H1 (cell line): Measurements from ENCODE around the gene BNIP1. TPM values are rescaled to one million over a fixed set of nuclear protein-coding genes. Genes with fewer than 3 reads are reported as not detected.
A peak's percentile ranks its signal among the peaks of the same experiment; 100 is the strongest.

ENCODE experiments used
- BRCA1 ChIP-seq: IDR thresholded peaks from 2 replicates; pipeline ENCODE4 v1.6.1; 2012; ENCODE audit warnings: low read depth, low read length, improper control_type of control experiment
- CEBPB ChIP-seq: IDR thresholded peaks from 2 replicates; pipeline ENCODE4 v1.6.1; 2012; ENCODE audit warnings: low read depth, low read length
- EGR1 ChIP-seq: IDR thresholded peaks from 2 replicates; pipeline ENCODE4 v1.6.1; 2011; ENCODE audit warnings: low read depth, low read length, borderline replicate concordance
- GTF2F1 ChIP-seq: IDR thresholded peaks from 2 replicates; pipeline ENCODE4 v1.6.1; 2012; ENCODE audit warnings: low read depth, low read length, improper control_type of control experiment, borderline replicate concordance
- HDAC2 ChIP-seq, 2 experiments: fragments of 300-600 bp in 1 of 2; sonication (generic) in 1 of 2; IDR thresholded peaks; 2 replicates each; pipeline ENCODE4 v1.6.1; 2011 to 2012; ENCODE audit warnings: low read depth in 2 of 2, low read length in 2 of 2, mild to moderate bottlenecking in 2 of 2, moderate library complexity in 2 of 2, borderline replicate concordance in 1 of 2, inconsistent platforms in 1 of 2
- HDAC6 ChIP-seq: IDR thresholded peaks from one replicate; pipeline ENCODE4 v1.7.1; 2012; ENCODE audit warnings: low read depth, mild to moderate bottlenecking, inconsistent platforms, low read length, moderate library complexity
- MAFK ChIP-seq: IDR thresholded peaks from 2 replicates; pipeline ENCODE4 v1.6.1; 2012; ENCODE audit warnings: low read depth, mild to moderate bottlenecking, improper control_type of control experiment, low read length
- RAD21 ChIP-seq, 2 experiments: IDR thresholded peaks in 1 of 2; conservative IDR thresholded peaks in 1 of 2; 2 replicates each; pipeline ENCODE4 v1.6.1; 2011; ENCODE audit warnings: low read depth in 2 of 2, low read length in 2 of 2, improper control_type of control experiment in 1 of 2, inconsistent platforms in 1 of 2, mild to moderate bottlenecking in 1 of 2, moderate library complexity in 1 of 2
- RBBP5 ChIP-seq: IDR thresholded peaks from 2 replicates; pipeline ENCODE4 v1.7.1; 2012; ENCODE audit warnings: low read depth, mild to moderate bottlenecking, inconsistent platforms, low read length, moderate library complexity, borderline replicate concordance
- RFX5 ChIP-seq: IDR thresholded peaks from 2 replicates; pipeline ENCODE4 v1.6.1; 2011; ENCODE audit warnings: low read depth, low read length, improper control_type of control experiment, borderline replicate concordance
- SAP30 ChIP-seq: fragments of 300-600 bp; sonication (generic); IDR thresholded peaks from 2 replicates; pipeline ENCODE4 v1.7.1; 2012; ENCODE audit warnings: low read length, moderate library complexity, mild to moderate bottlenecking, inconsistent platforms; ENCODE audit not compliant: insufficient read depth, insufficient replicate concordance
- SIX5 ChIP-seq: IDR thresholded peaks from 2 replicates; pipeline ENCODE4 v1.6.1; 2011; ENCODE audit warnings: mild to moderate bottlenecking, low read depth, low read length
- SP1 ChIP-seq: IDR thresholded peaks from 2 replicates; pipeline ENCODE4 v1.6.1; 2011; ENCODE audit warnings: low read depth, low read length
- SP4 ChIP-seq: IDR thresholded peaks from 2 replicates; pipeline ENCODE4 v1.6.1; 2012; ENCODE audit warnings: low read length, inconsistent platforms
- TAF1 ChIP-seq: IDR thresholded peaks from 2 replicates; pipeline ENCODE4 v1.6.1; 2011; ENCODE audit warnings: mild to moderate bottlenecking, low read depth, low read length
- TAF7 ChIP-seq: optimal IDR thresholded peaks from 2 replicates; pipeline ENCODE3; 2011; ENCODE audit warnings: low read depth, mild to moderate bottlenecking, inconsistent platforms, low read length, moderate library complexity, borderline replicate concordance
- polyA plus RNA-seq, 7 experiments: library from polyadenylated mRNA; depleted of rRNA in 3 of 7; stranded (reverse) in 5 of 7; unstranded in 2 of 7; fragments of >200 nt in 5 of 7; fragments of 200-250 nt in 2 of 7; gene quantifications; 1 replicate in 5 of 7; 2 replicates in 1 of 7; 4 replicates in 1 of 7; pipeline versions ENCODE4 v1.2.1 to v1.2.3, GENCODE V29; 2011 to 2013; ENCODE audit warnings: missing spikeins in 2 of 7, mixed read lengths in 2 of 7
- total RNA-seq: library from RNA; stranded (reverse); fragmentation: NEBNext Ultra II Directional; extraction: Animal tissue kit (Norgen Biotek cat#: 25700); gene quantifications from 2 replicates; pipeline ENCODE4 v1.2.1, GENCODE V29; 2021
- TF ChIP-seq, protein P1 (sequence below): IDR thresholded peaks from 2 replicates; pipeline ENCODE4 v1.6.1; 2012; ENCODE audit warnings: inconsistent platforms
- TF ChIP-seq, protein P2 (sequence below): IDR thresholded peaks from 2 replicates; pipeline ENCODE4 v1.6.1; 2012; ENCODE audit warnings: inconsistent platforms

The BNIP1 gene
- total and polyA plus RNA-seq, 2 of the 8 experiments (the other 6 are each of a cell fraction or from before 2014, with no cell fraction given) = 13.5 to 14.7 TPM

DNA sequence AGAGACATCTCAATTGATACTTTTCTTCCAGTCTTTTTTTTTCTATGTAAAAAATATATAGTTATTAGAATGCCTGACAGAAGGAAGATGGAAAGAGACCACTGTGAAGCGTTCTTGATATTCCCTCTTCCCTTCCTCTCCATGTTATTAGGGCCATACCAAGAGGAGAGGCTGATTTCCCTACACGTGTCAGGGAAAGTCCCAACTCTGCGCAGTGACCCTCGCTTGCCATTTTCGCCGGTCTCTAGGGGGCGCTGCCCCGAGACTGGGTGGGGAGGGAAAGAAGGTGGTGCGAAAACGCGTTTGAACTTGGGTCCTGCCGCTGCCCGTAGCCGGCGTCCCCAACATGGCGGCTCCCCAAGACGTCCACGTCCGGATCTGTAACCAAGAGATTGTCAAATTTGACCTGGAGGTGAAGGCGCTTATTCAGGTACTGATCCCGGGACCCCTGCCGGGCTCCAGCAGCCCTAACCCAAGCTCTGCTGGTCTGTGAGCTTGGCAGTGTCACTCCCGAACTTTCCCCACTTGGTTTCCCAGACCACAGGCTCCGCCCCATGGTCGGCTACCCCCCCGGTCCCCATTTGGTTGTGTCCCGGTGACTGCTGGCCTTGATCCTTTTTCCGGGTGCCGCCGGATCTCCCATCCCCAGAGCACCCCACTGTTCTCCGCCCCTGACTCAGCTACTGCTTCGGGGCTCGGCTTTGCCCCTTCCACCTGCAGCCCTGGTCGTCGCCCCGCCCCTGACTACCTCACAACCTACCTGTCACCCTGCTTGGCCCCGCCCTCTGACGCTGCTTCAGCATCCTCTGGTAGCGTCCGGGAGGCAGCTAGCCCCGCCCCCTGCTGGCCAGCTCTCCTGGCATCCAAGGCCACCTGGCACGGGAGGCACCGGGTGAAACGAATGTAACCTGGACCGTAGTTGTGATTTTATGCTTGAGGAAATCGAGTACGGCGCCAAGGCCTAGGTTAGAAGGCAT, at the start of gene BNIP1 (continued):
- TF ChIP-seq TAF7 (peak; percentile 66), HDAC6 (no peak), SAP30 (peak; percentile 99), RAD21 (IDR thresholded peaks at IDR 0.05 in 1 of 2, conservative IDR thresholded peaks at IDR 0.05 in 1 of 2; ENCODE audit: low read depth in 2 of 2, low read length in 2 of 2) (peak; percentile 58 to 66), BRCA1 (no peak), MAFK (no peak), HDAC2 (IDR thresholded peaks at IDR 0.05; ENCODE audit: borderline replicate concordance in 1 of 2, low read depth in 2 of 2, low read length in 2 of 2) (peak in 1 of 2 experiments; percentile 96; a peak in 2 of 4 replicates), SP4 (peak; percentile 79), SIX5 (no peak), RFX5 (no peak), RBBP5 (peak; percentile 77), EGR1 (peak; percentile 45; the same call in 1 of the 2 replicates), GTF2F1 (no peak), SP1 (peak; percentile 50; the same call in 1 of the 2 replicates), CEBPB (peak; percentile 49; the same call in 1 of the 2 replicates), TAF1 (peak; percentile 71)
- TF ChIP-seq, protein P1, sequence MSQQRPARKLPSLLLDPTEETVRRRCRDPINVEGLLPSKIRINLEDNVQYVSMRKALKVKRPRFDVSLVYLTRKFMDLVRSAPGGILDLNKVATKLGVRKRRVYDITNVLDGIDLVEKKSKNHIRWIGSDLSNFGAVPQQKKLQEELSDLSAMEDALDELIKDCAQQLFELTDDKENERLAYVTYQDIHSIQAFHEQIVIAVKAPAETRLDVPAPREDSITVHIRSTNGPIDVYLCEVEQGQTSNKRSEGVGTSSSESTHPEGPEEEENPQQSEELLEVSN = peak; percentile 65
- TF ChIP-seq, protein P2, sequence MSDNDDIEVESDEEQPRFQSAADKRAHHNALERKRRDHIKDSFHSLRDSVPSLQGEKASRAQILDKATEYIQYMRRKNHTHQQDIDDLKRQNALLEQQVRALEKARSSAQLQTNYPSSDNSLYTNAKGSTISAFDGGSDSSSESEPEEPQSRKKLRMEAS = peak; percentile 91
